Lower leg skin (tissue), 4 donors: ENCODE results near the gene SLC9A9. TPM values are rescaled to one million over a fixed set of nuclear protein-coding genes. Genes with fewer than 3 reads are reported as not detected.

Experiments used
- DNase-seq, 2 donors: peaks; one replicate each; pipeline ENCODE4 v3.0.0-alpha.2; 2019; ENCODE audit warnings: low spot score in 2 of 2
- H3K4me3 ChIP-seq: fragments of 200-600 bp; sonication (generic); 2 replicates; pipeline ENCODE4 v1.5.1; 2017; ENCODE audit warnings: mild to moderate bottlenecking, low read depth; ENCODE audit not compliant: poor library complexity, severe bottlenecking
- CTCF ChIP-seq, 3 donors: fragments of 450-650 bp; IDR thresholded peaks; one replicate each; pipeline ENCODE4 v1.5.1; 2016; ENCODE audit warnings: antibody characterized with exemption in 3 of 3, mild to moderate bottlenecking in 3 of 3, moderate library complexity in 2 of 3
- POLR2A ChIP-seq, 2 donors: fragments of 450-650 bp; IDR thresholded peaks; one replicate each; pipeline ENCODE4 v1.6.1; 2016 to 2017; ENCODE audit warnings: antibody characterized with exemption in 2 of 2, mild to moderate bottlenecking in 1 of 2, moderate library complexity in 1 of 2
- WGBS, 2 donors: methylation state at CpG; one replicate each; pipeline ENCODE4 v1.1.5; 2018; 5-methylcytosine and 5-hydroxymethylcytosine counted together
- intact Hi-C: fragments of 100-400 bp; cut with DNase I; formaldehyde crosslinking; loops from one replicate; pipeline ENCODE4 v1.15.0; 2023; ENCODE audit warnings: low total_unique reads
- total RNA-seq, 4 donors: library from RNA; depleted of rRNA; stranded (reverse); fragments of >200 nt; gene quantifications; one replicate each; pipeline ENCODE4 v1.1.0, GENCODE V29; 2016

SLC9A9 gene
- total RNA-seq, 4 donors from 2014 or later: 14.6 to 40.8 (median 23.7) TPM

DNA sequence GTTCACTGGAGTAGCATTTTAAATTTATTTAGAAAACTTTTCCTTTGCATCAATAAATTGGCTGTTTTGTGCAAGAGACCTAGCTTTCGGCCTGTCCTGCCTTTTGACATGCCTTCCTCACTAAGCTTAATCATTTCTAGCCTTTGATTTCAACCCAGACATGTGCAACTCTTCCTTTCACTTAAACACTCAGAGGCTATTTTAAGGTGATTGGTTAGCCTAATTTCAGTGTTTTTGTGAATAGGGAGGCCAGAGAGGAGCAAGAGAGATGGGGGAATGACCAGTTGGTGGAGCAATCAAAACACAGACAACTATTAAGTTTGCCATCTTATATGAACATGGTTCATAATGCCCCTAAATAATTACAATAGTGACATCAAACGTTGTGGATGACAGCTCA, 333.4 kb downstream of the SLC9A9 start:
- 72 to 79% methylated on average over 2 of the region's 2 CpGs for WGBS, 2 donors
- intact Hi-C loops: no loop called here
- DNase-seq: no peak
- TF ChIP-seq POLR2A (IDR thresholded peaks at IDR 0.05) (no peak), CTCF (IDR thresholded peaks at IDR 0.05) (no peak)
- no peak overlapping the region for H3K4me3 ChIP-seq

DNA sequence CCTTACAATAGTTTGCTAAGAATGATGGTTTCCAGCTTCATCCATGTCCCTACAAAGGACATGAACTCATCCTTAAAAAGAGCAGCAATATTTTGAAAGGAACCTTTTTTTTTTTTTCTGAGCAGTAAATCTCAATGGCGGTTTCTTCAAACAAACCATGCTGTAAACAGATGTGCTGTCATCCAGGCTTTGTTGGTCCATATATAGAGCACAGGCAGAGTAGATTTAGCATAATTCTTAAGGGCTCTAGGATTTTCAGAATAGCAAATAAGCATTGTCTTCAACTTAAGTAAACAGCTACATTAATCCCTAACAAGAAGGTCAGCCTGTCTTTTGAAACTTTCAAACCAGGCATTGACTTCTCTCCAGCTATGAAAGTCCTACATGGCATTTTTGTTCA, 334.2 kb downstream of the SLC9A9 start:
- no peak for TF ChIP-seq CTCF (IDR thresholded peaks at IDR 0.05)
- H3K4me3 ChIP-seq: no peak overlapping the region
- no peak for DNase-seq
- intact Hi-C loops: no loop called here
- WGBS, 2 donors: 67% methylated on average over 1 of the region's 1 CpG

DNA sequence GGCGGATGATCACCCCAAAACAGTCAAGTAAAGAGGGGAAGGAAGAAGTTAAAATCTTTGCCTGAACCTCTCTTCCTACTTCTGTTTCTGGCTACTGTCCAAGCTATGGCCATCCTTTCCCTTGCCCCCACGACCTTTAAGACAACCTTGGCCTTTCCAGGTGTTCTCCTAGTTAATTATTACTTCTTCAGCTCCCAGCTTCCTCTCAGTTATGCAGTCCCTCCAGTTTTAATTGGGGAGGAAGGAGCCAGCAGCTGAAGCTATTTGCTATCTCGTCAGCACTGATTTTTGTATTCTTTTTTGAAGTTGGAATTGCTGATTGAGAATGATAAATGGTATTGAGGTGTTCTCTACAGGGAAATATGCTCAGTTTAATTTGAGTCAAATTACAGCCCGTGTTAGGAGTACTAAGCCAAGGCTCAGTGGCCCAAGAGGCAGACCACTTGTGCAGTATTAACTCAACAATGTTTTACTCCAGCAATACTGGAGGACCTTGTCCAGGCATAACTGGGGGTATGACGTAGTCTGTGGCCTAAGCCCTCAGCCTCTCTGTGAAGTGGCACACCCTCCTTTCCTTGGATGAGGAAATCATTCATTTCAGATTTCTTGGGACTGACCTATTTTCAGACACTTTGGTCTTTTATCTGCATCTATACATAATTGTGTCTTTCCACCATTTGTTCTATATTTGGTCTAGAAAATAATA, 336.9 kb downstream of the SLC9A9 start:
- 86 to 89% methylated on average over 5 of the region's 5 CpGs for WGBS, 2 donors
- no peak for TF ChIP-seq POLR2A (IDR thresholded peaks at IDR 0.05)
- no peak for TF ChIP-seq CTCF (IDR thresholded peaks at IDR 0.05)
- DNase-seq: no peak
- no peak overlapping the region for H3K4me3 ChIP-seq
- intact Hi-C loops: no loop called here

- 97 to 98% methylated on average over 1 of the region's 1 CpG for WGBS, 2 donors
- intact Hi-C loops: no loop called here
- no peak for DNase-seq
- no peak overlapping the region for H3K4me3 ChIP-seq
- no peak for TF ChIP-seq CTCF (IDR thresholded peaks at IDR 0.05)
- no peak for TF ChIP-seq POLR2A (IDR thresholded peaks at IDR 0.05)
Observed at GRCh38 chr3:143510601-143511000, 337.7 kb downstream of the SLC9A9 start.

DNA sequence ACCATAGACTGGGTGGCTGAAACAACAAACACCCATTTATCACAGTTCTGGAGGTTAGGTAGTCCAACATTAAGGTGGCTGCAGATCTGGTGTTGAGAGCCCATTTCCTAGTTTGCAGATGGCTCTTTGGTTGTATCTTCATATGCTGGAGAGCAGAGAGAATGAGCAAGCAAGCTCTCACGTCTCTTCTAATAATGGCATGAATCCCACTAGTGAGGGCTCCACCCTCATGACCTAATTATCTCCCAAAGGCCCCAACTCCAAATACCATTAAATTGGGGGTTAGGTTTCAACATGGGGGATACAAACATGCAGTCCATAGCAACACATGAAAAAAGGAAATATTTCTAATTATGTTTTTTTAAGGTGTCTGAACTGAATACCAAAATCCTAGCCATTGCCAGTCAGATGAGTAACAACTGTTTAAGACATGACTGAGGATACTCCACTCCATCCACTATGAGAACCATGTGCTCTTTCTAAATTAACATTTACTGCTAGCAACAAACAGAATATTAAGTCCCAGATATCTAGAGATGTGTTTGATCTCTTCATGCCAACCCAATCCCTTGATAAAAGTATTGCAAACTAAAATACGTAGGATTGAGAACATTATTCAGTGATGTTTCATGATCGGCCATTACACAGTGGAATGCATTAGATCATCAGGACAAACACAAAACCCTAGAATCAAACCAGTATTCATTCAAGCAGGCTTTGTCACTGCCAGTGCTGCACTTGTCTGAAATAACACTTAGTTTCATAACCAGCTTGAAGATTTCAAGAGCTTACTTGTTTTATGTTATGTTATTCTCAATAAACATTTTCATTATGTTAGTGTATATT, 340.3 kb downstream of the SLC9A9 start:
- intact Hi-C loops: no loop called here
- WGBS, 2 donors: 64 to 70% methylated on average over 3 of the region's 3 CpGs
- no peak overlapping the region for H3K4me3 ChIP-seq
- TF ChIP-seq CTCF (IDR thresholded peaks at IDR 0.05) (no peak), POLR2A (IDR thresholded peaks at IDR 0.05) (no peak)
- no peak for DNase-seq
